Astrocyte (in vitro differentiated cells and primary cell): Measurements from ENCODE around the gene LAMP1. TPM values are rescaled to one million over a fixed set of nuclear protein-coding genes. Genes with fewer than 3 reads are reported as not detected.

Experiments
- DNase-seq: peaks from one replicate; pipeline ENCODE4 v3.0.0-alpha.2; 2010; ENCODE audit warnings: low read depth
- FAIRE-seq: peaks from 2 replicates; lab custom pipeline; 2011; peaks lifted over from hg19 to GRCh38; lab: Jason Lieb, UNC
- H2AFZ ChIP-seq: 2 replicates; pipeline ENCODE4 v1.6.0; 2012; ENCODE audit warnings: low read depth, low read length, inconsistent platforms
- H3K27ac ChIP-seq: 2 replicates; pipeline ENCODE4 v1.5.1; 2011; ENCODE audit warnings: low read depth, low read length, inconsistent platforms
- H3K27me3 ChIP-seq: 2 replicates; pipeline ENCODE4 v1.6.0; 2011; ENCODE audit warnings: low read length, inconsistent platforms; ENCODE audit not compliant: insufficient read depth
- H3K36me3 ChIP-seq: 2 replicates; pipeline ENCODE4 v1.5.1; 2011; ENCODE audit warnings: low read length, inconsistent platforms; ENCODE audit not compliant: insufficient read depth
- H3K4me1 ChIP-seq: 2 replicates; pipeline ENCODE4 v1.5.1; 2011; ENCODE audit warnings: low read length, inconsistent platforms; ENCODE audit not compliant: insufficient read depth
- H3K4me2 ChIP-seq: 2 replicates; pipeline ENCODE4 v1.6.0; 2012; ENCODE audit warnings: low read length, inconsistent platforms
- H3K4me3 ChIP-seq: 2 replicates; pipeline ENCODE4 v1.5.1; 2011; ENCODE audit warnings: low read depth, mild to moderate bottlenecking, low read length, inconsistent platforms; ENCODE audit not compliant: insufficient read depth
- H3K79me2 ChIP-seq: 2 replicates; pipeline ENCODE4 v1.6.0; 2012; ENCODE audit warnings: mild to moderate bottlenecking, low read length, inconsistent platforms; ENCODE audit not compliant: insufficient read depth
- H3K9ac ChIP-seq: 2 replicates; pipeline ENCODE4 v1.6.0; 2012; ENCODE audit warnings: mild to moderate bottlenecking, low read length, inconsistent platforms
- H3K9me3 ChIP-seq: 2 replicates; pipeline ENCODE4 v1.5.1; 2012; ENCODE audit warnings: low read depth, mild to moderate bottlenecking, low read length, inconsistent platforms; ENCODE audit not compliant: insufficient read depth
- H4K20me1 ChIP-seq: 2 replicates; pipeline ENCODE4 v1.6.0; 2012; ENCODE audit warnings: low read length, inconsistent platforms; ENCODE audit not compliant: insufficient read depth
- H3K27ac Mint-ChIP-seq: one replicate; pipeline ENCODE4 v1.8.0; 2021; ENCODE audit warnings: mild to moderate bottlenecking, mixed read lengths; ENCODE audit not compliant: unreplicated experiment
- H3K27me3 Mint-ChIP-seq: one replicate; pipeline ENCODE4 v1.8.0; 2021; ENCODE audit warnings: low read depth, mixed read lengths; ENCODE audit not compliant: unreplicated experiment
- H3K36me3 Mint-ChIP-seq: one replicate; pipeline ENCODE4 v1.8.0; 2021; ENCODE audit warnings: low read depth, mixed read lengths; ENCODE audit not compliant: unreplicated experiment
- H3K4me1 Mint-ChIP-seq: one replicate; pipeline ENCODE4 v1.8.0; 2021; ENCODE audit warnings: low read depth, mixed read lengths; ENCODE audit not compliant: unreplicated experiment
- H3K4me3 Mint-ChIP-seq: one replicate; pipeline ENCODE4 v1.8.0; 2021; ENCODE audit warnings: mild to moderate bottlenecking, moderate library complexity, mixed read lengths; ENCODE audit not compliant: unreplicated experiment
- H3K9me3 Mint-ChIP-seq: one replicate; pipeline ENCODE4 v1.8.0; 2021; ENCODE audit warnings: mild to moderate bottlenecking, mixed read lengths; ENCODE audit not compliant: unreplicated experiment
- EZH2 ChIP-seq: IDR thresholded peaks from 2 replicates; pipeline ENCODE4 v1.6.1; 2012; ENCODE audit warnings: mild to moderate bottlenecking, low read length, inconsistent platforms; ENCODE audit not compliant: insufficient read depth
- total RNA-seq: library from RNA; stranded (reverse); gene quantifications from 2 replicates; pipeline ENCODE4 v1.2.1, GENCODE V29; 2021
- TF ChIP-seq, protein P1 (sequence below): IDR thresholded peaks from 2 replicates; pipeline ENCODE4 v1.5.1; 2011; ENCODE audit warnings: low read depth, mild to moderate bottlenecking, inconsistent platforms, low read length, moderate library complexity; ENCODE audit not compliant: insufficient read depth

LAMP1 gene
- total RNA-seq, 1 donor from 2014 or later = 313 TPM

DNA sequence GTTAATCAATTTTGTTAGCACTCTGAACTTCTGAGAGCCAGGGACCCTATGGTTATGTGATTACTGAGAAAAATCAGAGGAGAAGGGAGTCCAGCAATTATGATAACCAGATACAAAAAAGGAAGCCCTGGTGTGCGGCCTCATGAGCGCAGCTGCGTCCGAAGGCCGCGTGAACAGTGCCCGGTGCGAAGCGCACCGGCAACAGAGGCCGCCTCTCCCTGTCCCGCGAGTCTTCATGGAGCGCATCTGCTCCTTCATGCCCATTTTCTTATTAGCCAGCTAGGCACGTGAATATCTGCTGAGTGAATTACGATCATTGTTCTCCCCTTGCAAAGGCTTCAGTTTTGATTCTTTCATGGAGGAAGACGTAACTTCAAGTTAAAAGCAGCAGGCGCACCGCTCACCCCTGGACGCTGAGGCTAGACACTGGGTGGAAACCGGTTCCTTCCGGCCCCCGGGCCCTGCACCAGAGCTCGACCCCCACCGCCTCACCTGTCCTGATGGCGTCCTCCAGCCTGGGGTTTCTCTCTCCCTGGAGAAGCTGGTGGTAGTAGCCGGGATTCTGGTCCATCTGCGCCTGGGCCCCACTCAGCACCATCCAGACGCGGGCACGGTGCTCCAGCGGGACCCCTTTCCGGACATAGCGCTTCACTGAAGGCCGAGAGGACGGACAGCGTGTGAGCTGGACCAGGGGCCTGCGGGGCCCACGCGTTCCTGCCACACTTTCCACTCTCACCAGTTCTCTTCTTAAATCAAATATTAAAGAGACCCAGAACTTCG lies 58.0 kb downstream of the LAMP1 start:
- Histone ChIP-seq H3K4me2 (no peak overlapping the region), H3K36me3 (no peaks in the 10 kb centered on the region), H3K4me3 (no peak overlapping the region), H3K9ac (no peak overlapping the region), H3K4me1 (no peaks in the 10 kb centered on the region), H3K27me3 (peaks cover 4% of the 10 kb centered on the region), H3K27ac (no peak overlapping the region), H2AFZ (no peak overlapping the region), H4K20me1 (no peaks in the 10 kb centered on the region), H3K79me2 (no peaks in the 10 kb centered on the region), H3K9me3 (no peaks in the 10 kb centered on the region)
- no peak for DNase-seq
- no peak overlapping the region for H3K27ac Mint-ChIP-seq
- no peaks in the 10 kb centered on the region for H3K9me3 Mint-ChIP-seq
- H3K36me3 Mint-ChIP-seq = no peaks in the 10 kb centered on the region
- TF ChIP-seq, protein P1, sequence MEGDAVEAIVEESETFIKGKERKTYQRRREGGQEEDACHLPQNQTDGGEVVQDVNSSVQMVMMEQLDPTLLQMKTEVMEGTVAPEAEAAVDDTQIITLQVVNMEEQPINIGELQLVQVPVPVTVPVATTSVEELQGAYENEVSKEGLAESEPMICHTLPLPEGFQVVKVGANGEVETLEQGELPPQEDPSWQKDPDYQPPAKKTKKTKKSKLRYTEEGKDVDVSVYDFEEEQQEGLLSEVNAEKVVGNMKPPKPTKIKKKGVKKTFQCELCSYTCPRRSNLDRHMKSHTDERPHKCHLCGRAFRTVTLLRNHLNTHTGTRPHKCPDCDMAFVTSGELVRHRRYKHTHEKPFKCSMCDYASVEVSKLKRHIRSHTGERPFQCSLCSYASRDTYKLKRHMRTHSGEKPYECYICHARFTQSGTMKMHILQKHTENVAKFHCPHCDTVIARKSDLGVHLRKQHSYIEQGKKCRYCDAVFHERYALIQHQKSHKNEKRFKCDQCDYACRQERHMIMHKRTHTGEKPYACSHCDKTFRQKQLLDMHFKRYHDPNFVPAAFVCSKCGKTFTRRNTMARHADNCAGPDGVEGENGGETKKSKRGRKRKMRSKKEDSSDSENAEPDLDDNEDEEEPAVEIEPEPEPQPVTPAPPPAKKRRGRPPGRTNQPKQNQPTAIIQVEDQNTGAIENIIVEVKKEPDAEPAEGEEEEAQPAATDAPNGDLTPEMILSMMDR = no peak
- TF ChIP-seq EZH2 = no peak
- H3K27me3 Mint-ChIP-seq = peaks cover 23% of the 10 kb centered on the region
- peaks cover 6% of the 10 kb centered on the region for H3K4me1 Mint-ChIP-seq
- FAIRE-seq = no peak
- no peak overlapping the region for H3K4me3 Mint-ChIP-seq

DNA sequence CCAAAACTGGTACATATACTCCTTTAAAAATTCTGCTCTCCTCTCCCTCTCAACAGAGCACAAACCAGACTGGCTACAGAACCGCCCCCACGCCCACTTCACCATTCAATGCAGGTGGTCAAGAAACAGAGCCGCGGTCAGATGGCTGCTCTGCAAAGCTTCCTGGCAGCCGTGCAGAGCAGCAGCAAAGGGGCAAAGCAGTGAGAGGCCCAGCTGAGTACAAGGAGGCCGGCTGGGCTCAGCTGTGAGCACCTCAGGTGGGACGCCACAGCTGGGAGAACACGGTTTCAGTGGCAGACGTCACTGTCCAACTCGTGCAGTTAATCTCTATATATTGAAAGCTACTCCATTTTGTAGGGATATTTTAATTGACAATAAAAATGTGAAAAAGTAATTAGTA lies 58.6 kb downstream of the LAMP1 start:
- DNase-seq (no peak), FAIRE-seq (no peak)
- Histone ChIP-seq H3K27me3 (peaks cover 10% of the 10 kb centered on the region), H3K4me3 (no peak overlapping the region), H3K36me3 (no peaks in the 10 kb centered on the region), H3K27ac (no peak overlapping the region), H2AFZ (no peak overlapping the region), H4K20me1 (no peaks in the 10 kb centered on the region), H3K4me1 (no peaks in the 10 kb centered on the region), H3K9me3 (no peaks in the 10 kb centered on the region), H3K4me2 (no peak overlapping the region), H3K9ac (no peak overlapping the region), H3K79me2 (no peaks in the 10 kb centered on the region)
- H3K4me3 Mint-ChIP-seq = no peak overlapping the region
- H3K27ac Mint-ChIP-seq = no peak overlapping the region
- peaks cover 6% of the 10 kb centered on the region for H3K4me1 Mint-ChIP-seq
- no peaks in the 10 kb centered on the region for H3K36me3 Mint-ChIP-seq
- no peaks in the 10 kb centered on the region for H3K9me3 Mint-ChIP-seq
- peaks cover 24% of the 10 kb centered on the region for H3K27me3 Mint-ChIP-seq
- TF ChIP-seq EZH2 = no peak
- TF ChIP-seq, protein P1 = no peak

DNA sequence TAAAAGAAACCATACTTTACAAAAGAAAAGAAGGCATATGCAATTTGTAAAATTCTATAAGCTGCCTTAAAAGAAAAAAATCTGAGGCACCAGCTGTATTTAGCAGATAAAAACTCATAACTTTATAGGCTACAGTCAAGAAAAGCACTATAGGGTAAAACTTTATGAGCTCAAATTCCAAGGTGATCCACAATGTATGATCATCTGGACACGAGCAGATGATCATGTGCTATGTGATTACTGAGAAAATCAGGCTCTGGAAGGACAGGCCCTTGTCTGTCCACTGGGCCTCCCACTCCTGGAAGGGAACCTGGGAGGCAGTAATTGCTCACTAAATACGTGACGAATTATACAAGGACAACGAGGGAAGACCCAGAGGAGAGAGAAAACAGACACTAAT lies 59.6 kb downstream of the LAMP1 start:
- H3K4me3 ChIP-seq = no peak overlapping the region
- H3K79me2 ChIP-seq = no peaks in the 10 kb centered on the region
- H3K9me3 Mint-ChIP-seq = no peaks in the 10 kb centered on the region
- H3K27me3 ChIP-seq = peaks cover 16% of the 10 kb centered on the region
- H3K4me1 ChIP-seq = no peaks in the 10 kb centered on the region
- TF ChIP-seq EZH2 = no peak
- TF ChIP-seq, protein P1 = no peak
- H4K20me1 ChIP-seq = no peaks in the 10 kb centered on the region
- H3K4me1 Mint-ChIP-seq = peaks cover 6% of the 10 kb centered on the region
- H3K27ac Mint-ChIP-seq = no peak overlapping the region
- FAIRE-seq (no peak), DNase-seq (no peak)
- H3K9me3 ChIP-seq = no peaks in the 10 kb centered on the region
- no peak overlapping the region for H3K9ac ChIP-seq
- peaks cover 25% of the 10 kb centered on the region for H3K27me3 Mint-ChIP-seq
- peak overlapping the region; percentile 68 for H3K4me3 Mint-ChIP-seq
- H3K27ac ChIP-seq = no peak overlapping the region
- H3K4me2 ChIP-seq = no peak overlapping the region
- H2AFZ ChIP-seq = no peak overlapping the region
- H3K36me3 Mint-ChIP-seq = no peaks in the 10 kb centered on the region
- H3K36me3 ChIP-seq = no peaks in the 10 kb centered on the region
